Transverse colon (tissue), 4 donors: ENCODE results near the gene CLDN16.

ENCODE experiments used
- CTCF ChIP-seq, 5 experiments: fragments of 200-600 bp in 3 of 5; fragments of 450-650 bp in 2 of 5; sonication (generic) in 3 of 5; IDR thresholded peaks; 1 replicate in 2 of 5; 2 replicates in 3 of 5; pipeline ENCODE4 v1.5.1; 2016 to 2017; ENCODE audit warnings: antibody characterized with exemption in 5 of 5, inconsistent platforms in 3 of 5, mild to moderate bottlenecking in 2 of 5, moderate library complexity in 1 of 5
- EP300 ChIP-seq: sonication (generic); formaldehyde crosslinking; IDR thresholded peaks from one replicate; pipeline ENCODE4 v1.6.1; 2017; ENCODE audit warnings: antibody characterized with exemption, low read depth
- POLR2A ChIP-seq: fragments of 450-650 bp; IDR thresholded peaks from one replicate; pipeline ENCODE4 v1.6.1; 2016; ENCODE audit warnings: antibody characterized with exemption, mild to moderate bottlenecking, moderate library complexity
- POLR2AphosphoS5 ChIP-seq, 3 donors: sonication (generic); formaldehyde crosslinking; IDR thresholded peaks; one replicate each; pipeline ENCODE4 v1.6.1; 2016; ENCODE audit warnings: antibody characterized with exemption in 3 of 3

DNA sequence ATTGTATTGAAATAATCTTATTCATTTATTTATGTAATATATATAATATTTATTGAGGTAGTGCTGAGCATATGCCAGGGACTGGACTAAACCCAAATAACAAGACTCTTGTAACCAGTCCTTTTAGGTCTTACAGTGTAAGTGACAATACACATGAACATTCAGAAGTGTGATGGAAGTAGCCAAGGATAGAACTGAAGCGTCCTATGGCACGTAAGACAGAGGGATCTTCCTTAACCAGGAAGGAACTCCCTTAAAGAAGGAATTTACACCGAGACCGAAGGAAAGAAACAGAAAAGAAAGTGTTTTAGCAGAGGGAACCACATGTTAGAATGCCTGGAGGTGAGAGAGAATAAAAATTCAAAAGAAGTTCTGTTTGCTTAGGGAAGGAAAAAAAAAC lies 42.1 kb upstream of the CLDN16 start:
- no peak for TF ChIP-seq CTCF (IDR thresholded peaks at IDR 0.05)
- no peak for TF ChIP-seq EP300
- TF ChIP-seq POLR2A: no peak
- TF ChIP-seq POLR2AphosphoS5 (IDR thresholded peaks at IDR 0.05): no peak
